Measurements from ENCODE around the gene RASAL2.

- TF ChIP-seq CTCF (conservative IDR thresholded peaks at IDR 0.05 in 1 of 2, IDR thresholded peaks at IDR 0.05 in 1 of 2; ENCODE audit: extremely low read depth in 1 of 2, insufficient read depth in 1 of 2, low read depth in 1 of 2, low read length in 2 of 2) (no peak), EZH2 (IDR thresholded peaks at IDR 0.05; ENCODE audit: borderline replicate concordance, low read length) (no peak)
Observed at GRCh38 chr1:178527117-178527516, 433.2 kb downstream of the RASAL2 start.

All from mammary epithelial cell (primary cell).